Measurements from ENCODE around the gene RNU1-3. TPM values are rescaled to one million over a fixed set of nuclear protein-coding genes. Genes with fewer than 3 reads are reported as not detected.
"Not testable (repeated sequence)": the region's sequence is repeated elsewhere in the genome, so short reads cannot be mapped to it uniquely, and the experiment has no call there.

Gene RNU1-3
- total RNA-seq, 1 experiment from 2014 or later: 1,685 TPM

DNA sequence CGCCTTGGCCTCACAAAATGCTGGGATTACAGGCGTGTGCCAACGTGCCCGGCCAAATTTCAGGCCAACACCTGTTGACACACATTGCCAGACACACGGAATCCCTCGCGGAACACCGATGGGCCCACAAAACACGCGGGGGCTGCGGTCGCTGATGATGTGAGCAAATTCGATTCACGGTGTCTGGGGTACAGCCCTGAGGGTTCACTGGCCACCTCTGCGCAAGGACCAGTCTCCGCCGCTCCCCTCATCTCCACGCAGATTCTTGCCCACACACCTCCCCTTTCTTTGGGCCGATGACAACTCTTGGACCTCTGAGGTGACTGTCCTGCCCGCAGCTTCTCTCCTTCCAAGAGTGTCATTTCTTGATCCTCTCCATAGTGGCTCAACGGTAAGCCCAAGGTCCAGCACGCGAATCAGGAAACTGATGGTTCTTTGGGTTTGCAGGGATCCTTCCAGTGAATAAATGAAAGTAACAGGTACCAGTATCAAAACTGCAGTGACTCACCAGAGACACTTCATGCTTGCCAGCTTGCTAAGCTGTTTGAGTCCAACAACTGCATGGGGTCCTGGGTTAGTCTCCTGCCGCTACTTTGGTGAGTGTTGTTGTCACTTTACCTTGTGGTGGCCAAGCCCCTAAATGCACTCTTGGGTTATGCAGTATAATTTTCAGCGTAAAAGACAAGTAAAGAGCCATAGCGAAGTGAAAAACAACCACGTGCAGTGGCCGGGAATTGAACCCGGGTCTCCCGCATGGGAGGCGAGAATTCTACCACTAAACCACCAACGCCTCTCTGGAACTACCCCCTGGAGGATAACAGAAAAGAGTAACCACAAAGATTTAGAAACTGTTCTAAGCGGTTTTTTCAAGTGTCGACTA, 11.0 kb upstream of the RNU1-3 start (continued):
- no peak for TF ChIP-seq EZH2phosphoT487 (IDR thresholded peaks at IDR 0.05; ENCODE audit: borderline replicate concordance)
- no peak for TF ChIP-seq RAD21 (IDR thresholded peaks at IDR 0.05; ENCODE audit: low read depth)
- no peak for TF ChIP-seq POLR2A (IDR thresholded peaks at IDR 0.05; ENCODE audit: borderline replicate concordance, extremely low read depth, insufficient read depth, insufficient read length)
- peak; percentile 33; the same call in 1 of the 2 replicates for TF ChIP-seq FOSL1 (IDR thresholded peaks at IDR 0.05; ENCODE audit: low read depth)
- no peak for TF ChIP-seq ZFX (IDR thresholded peaks at IDR 0.05)

DNA sequence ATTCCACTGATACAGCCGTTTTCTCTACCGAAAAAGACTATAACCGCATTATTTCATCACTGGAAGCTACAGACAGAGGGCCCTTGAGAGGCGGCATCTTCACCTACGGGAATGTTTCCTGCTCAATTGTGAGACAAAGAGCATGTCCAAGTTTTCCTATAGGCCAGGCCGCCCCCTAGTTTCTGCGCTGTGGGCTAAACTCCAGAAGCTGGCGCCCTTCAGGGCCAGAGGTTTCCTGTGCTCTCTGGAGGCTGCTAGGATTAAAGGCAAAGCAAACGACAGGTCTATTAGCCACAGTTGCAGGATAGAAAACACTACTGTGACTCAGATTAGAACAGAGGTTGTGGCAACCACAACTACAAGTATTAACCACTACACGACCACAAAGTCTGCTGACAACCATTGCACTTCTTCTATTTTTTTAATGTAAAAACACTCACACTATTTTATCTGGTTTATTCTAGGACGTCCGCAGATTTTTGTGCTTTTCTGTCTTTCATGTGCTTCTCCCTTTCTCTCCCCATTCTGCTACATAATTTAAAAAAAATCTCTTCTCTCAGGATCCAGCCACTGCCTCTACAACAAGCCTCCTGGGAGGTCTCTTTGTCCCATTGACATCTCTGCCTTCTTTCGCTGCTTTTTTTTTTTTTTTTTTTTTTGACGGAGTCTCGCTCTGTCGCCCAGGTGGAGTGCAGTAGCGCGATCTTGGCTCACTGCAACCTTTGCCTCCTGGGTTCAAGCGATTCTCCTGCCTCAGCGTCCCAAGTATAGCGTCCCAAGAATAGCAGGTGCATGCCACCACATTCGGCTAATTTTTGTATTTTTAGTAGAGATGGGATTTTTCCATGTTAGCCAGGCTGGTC, 10.1 kb upstream of the RNU1-3 start:
- intact Hi-C loops (cut with micrococcal nuclease); POLR2A ChIA-PET; CTCF ChIA-PET; H3K4me3 ChIP-seq (replicated peaks in 1 of 2; ENCODE audit: low read depth in 1 of 2, low read length in 2 of 2); H3K9me3 ChIP-seq (ENCODE audit: control insufficient read depth in 1 of 2, insufficient read depth in 1 of 2, low read depth in 1 of 2, low read length in 2 of 2); RAD21 ChIA-PET (ENCODE audit: low non-redundant PET in 1 of 2, low total read pairs in 2 of 2, uncharacterized antibody in 2 of 2, unreplicated experiment in 2 of 2); H3K36me3 ChIP-seq (ENCODE audit: control insufficient read depth in 1 of 2, insufficient read depth in 2 of 2, low read length in 2 of 2); H4K20me1 ChIP-seq (ENCODE audit: insufficient read depth); DNase-seq (ENCODE audit: low read depth, low spot score); H3K79me2 ChIP-seq (ENCODE audit: insufficient read depth, low read length); H3K27me3 ChIP-seq (ENCODE audit: insufficient read depth, low read length); BruUV-seq (replicated peaks); H3K9ac ChIP-seq (ENCODE audit: low read length); H3K9me2 ChIP-seq (ENCODE audit: insufficient read depth); H3K27ac ChIP-seq (ENCODE audit: low read depth, low read length): not testable (repeated sequence)
- TF ChIP-seq, protein P1, sequence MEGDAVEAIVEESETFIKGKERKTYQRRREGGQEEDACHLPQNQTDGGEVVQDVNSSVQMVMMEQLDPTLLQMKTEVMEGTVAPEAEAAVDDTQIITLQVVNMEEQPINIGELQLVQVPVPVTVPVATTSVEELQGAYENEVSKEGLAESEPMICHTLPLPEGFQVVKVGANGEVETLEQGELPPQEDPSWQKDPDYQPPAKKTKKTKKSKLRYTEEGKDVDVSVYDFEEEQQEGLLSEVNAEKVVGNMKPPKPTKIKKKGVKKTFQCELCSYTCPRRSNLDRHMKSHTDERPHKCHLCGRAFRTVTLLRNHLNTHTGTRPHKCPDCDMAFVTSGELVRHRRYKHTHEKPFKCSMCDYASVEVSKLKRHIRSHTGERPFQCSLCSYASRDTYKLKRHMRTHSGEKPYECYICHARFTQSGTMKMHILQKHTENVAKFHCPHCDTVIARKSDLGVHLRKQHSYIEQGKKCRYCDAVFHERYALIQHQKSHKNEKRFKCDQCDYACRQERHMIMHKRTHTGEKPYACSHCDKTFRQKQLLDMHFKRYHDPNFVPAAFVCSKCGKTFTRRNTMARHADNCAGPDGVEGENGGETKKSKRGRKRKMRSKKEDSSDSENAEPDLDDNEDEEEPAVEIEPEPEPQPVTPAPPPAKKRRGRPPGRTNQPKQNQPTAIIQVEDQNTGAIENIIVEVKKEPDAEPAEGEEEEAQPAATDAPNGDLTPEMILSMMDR (IDR thresholded peaks at IDR 0.05 in 2 of 3, conservative IDR thresholded peaks at IDR 0.05 in 1 of 3; ENCODE audit: borderline replicate concordance in 1 of 3, insufficient read depth in 1 of 3, low read depth in 2 of 3, low read length in 2 of 3): peak in 1 of 3 experiments; percentile 25; a peak in 1 of 6 replicates
- TF ChIP-seq RAD21 (IDR thresholded peaks at IDR 0.05; ENCODE audit: low read depth): peak; percentile 33; the same call in 1 of the 2 replicates
- peak overlapping the region; percentile 38; the same call in 1 of the 2 replicates for H3K4me2 ChIP-seq (ENCODE audit: low read length)
- peak overlapping the region; percentile 48 for H2AFZ ChIP-seq (ENCODE audit: low read depth, low read length, poor library complexity, severe bottlenecking)
- peak; percentile 19; the same call in 1 of the 2 replicates for ATAC-seq
- peaks cover 10 to 18% of the 10 kb centered on the region in 2 experiments for H3K4me1 ChIP-seq (ENCODE audit: control insufficient read depth in 1 of 2, insufficient read depth in 2 of 2, low read length in 2 of 2)

DNA sequence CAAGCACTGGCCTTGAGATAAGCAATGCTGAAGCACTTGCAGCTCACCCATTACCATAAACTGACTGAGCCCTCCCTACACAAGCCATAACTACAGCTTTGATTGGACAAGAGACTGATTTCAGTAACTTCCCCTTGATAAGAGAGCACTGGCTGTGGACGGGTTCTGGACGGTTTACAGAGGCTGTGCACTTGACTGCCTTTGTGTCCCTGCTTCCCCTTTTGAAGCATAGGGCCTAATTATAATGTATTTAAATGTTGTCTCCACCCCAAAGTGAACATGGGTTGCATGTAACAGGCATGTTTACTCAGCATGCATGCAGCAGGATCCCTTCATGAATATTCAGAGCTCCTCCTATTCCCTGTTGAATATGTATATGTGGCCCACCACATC, 8.4 kb upstream of the RNU1-3 start:
- H3K9ac ChIP-seq (ENCODE audit: low read length); H3K9me2 ChIP-seq (ENCODE audit: insufficient read depth); H4K20me1 ChIP-seq (ENCODE audit: insufficient read depth); H3K79me2 ChIP-seq (ENCODE audit: insufficient read depth, low read length); intact Hi-C loops (cut with micrococcal nuclease); H3K27me3 ChIP-seq (ENCODE audit: insufficient read depth, low read length); ATAC-seq; H3K4me2 ChIP-seq (ENCODE audit: low read length); H3K4me3 ChIP-seq (replicated peaks in 1 of 2; ENCODE audit: low read depth in 1 of 2, low read length in 2 of 2); H2AFZ ChIP-seq (ENCODE audit: low read depth, low read length, poor library complexity, severe bottlenecking); CTCF ChIA-PET; POLR2A ChIA-PET; H3K27ac ChIP-seq (ENCODE audit: low read depth, low read length); BruUV-seq (replicated peaks); DNase-seq (ENCODE audit: low read depth, low spot score); H3K36me3 ChIP-seq (ENCODE audit: control insufficient read depth in 1 of 2, insufficient read depth in 2 of 2, low read length in 2 of 2); RAD21 ChIA-PET (ENCODE audit: low non-redundant PET in 1 of 2, low total read pairs in 2 of 2, uncharacterized antibody in 2 of 2, unreplicated experiment in 2 of 2); H3K9me3 ChIP-seq (ENCODE audit: control insufficient read depth in 1 of 2, insufficient read depth in 1 of 2, low read depth in 1 of 2, low read length in 2 of 2): not testable (repeated sequence)
- H3K4me1 ChIP-seq (ENCODE audit: control insufficient read depth in 1 of 2, insufficient read depth in 2 of 2, low read length in 2 of 2): peaks cover 10 to 18% of the 10 kb centered on the region in 2 experiments

DNA sequence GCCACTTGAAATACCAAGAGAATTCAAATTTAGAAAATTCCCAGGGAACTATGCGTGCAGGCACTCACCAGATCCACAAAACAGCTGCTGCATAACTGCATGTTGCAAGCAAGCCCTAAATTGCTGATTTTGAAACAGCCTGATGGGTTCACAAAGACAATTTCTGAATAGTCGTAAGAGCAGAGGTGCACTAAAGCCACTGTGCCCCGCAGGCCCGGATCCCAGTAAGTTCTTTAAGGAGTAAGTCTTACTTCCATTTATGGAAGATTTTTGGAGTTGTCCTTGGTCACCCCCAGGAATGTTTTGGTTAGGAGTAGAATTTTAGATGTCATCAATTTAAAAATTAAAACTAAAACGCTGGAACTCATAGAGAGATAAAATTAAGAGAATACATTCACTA, 7.2 kb upstream of the RNU1-3 start:
- not testable (repeated sequence) for BruUV-seq (replicated peaks)

More for the DNA sequence above, 7.2 kb upstream of the RNU1-3 start:
- peaks cover 10 to 18% of the 10 kb centered on the region in 2 experiments for H3K4me1 ChIP-seq (ENCODE audit: control insufficient read depth in 1 of 2, insufficient read depth in 2 of 2, low read length in 2 of 2)
- H3K4me2 ChIP-seq (ENCODE audit: low read length); H2AFZ ChIP-seq (ENCODE audit: low read depth, low read length, poor library complexity, severe bottlenecking); DNase-seq (ENCODE audit: low read depth, low spot score); H3K27ac ChIP-seq (ENCODE audit: low read depth, low read length); H3K36me3 ChIP-seq (ENCODE audit: control insufficient read depth in 1 of 2, insufficient read depth in 2 of 2, low read length in 2 of 2); POLR2A ChIA-PET; H4K20me1 ChIP-seq (ENCODE audit: insufficient read depth); ATAC-seq; intact Hi-C loops (cut with micrococcal nuclease); H3K79me2 ChIP-seq (ENCODE audit: insufficient read depth, low read length); H3K27me3 ChIP-seq (ENCODE audit: insufficient read depth, low read length); H3K4me3 ChIP-seq (replicated peaks in 1 of 2; ENCODE audit: low read depth in 1 of 2, low read length in 2 of 2); H3K9me3 ChIP-seq (ENCODE audit: control insufficient read depth in 1 of 2, insufficient read depth in 1 of 2, low read depth in 1 of 2, low read length in 2 of 2); CTCF ChIA-PET; RAD21 ChIA-PET (ENCODE audit: low non-redundant PET in 1 of 2, low total read pairs in 2 of 2, uncharacterized antibody in 2 of 2, unreplicated experiment in 2 of 2); H3K9me2 ChIP-seq (ENCODE audit: insufficient read depth); H3K9ac ChIP-seq (ENCODE audit: low read length): not testable (repeated sequence)

Data from HCT116 (cell line).